Stimulated activated CD8-positive, alpha-beta memory T cell treated with anti-CD3 and anti-CD28 coated beads, Interleukin-4, amount 100 ng/mL, for 24 hours (primary cell): Measurements from ENCODE around the gene FAM161B.
"Not testable (repeated sequence)": the region's sequence is repeated elsewhere in the genome, so short reads cannot be mapped to it uniquely, and the experiment has no call there.

Source experiments
- DNase-seq: peaks from one replicate; pipeline ENCODE4 v3.0.0-alpha.2; 2020; ENCODE audit warnings: low read depth

The FAM161B gene

GRCh38 chr14:73944432-73945158 lies 5.3 kb downstream of the FAM161B start:
- no peak for DNase-seq

DNA sequence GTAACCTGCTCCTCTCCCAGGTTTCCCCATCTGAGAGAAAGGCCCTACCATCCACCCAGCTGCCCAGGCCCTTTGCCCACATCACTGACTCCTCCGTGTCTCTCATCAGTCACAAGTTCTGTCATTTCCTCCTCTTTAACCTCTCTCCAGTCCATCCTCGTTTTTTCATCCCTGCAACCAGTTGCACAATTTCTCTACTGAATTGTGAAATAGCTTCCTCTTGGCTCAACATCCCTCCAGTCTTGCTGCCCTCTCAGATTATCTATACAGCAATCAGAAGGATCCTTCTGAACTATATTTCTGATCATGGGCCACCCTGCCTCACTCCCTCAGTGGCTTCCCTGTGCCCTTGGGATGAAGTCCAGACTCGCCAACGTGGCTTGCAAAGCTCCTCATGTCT lies 6.8 kb downstream of the FAM161B start:
- DNase-seq, result no peak

- no peak for DNase-seq
Observed at GRCh38 chr14:73942180-73942579, 7.7 kb downstream of the FAM161B start.

DNA sequence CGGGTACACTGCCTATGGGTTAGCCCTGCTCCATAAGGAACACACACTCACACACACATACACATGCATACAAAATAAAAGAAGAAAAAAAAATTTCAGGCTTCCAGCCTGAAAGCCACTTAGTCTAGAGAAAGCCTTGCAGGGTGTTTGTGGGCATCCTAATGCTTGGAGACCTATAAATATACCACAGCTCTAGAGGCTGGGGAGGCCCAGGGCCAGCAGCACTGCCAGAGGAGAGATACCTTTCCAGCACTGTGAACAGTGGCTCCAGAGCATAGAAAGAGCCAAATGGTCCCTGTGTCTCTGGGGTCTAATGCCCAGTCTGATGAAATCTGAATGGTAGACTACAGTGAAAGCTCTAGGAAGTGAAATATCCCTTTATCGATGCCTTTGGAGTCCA lies 12.9 kb downstream of the FAM161B start:
- no peak for DNase-seq

DNA sequence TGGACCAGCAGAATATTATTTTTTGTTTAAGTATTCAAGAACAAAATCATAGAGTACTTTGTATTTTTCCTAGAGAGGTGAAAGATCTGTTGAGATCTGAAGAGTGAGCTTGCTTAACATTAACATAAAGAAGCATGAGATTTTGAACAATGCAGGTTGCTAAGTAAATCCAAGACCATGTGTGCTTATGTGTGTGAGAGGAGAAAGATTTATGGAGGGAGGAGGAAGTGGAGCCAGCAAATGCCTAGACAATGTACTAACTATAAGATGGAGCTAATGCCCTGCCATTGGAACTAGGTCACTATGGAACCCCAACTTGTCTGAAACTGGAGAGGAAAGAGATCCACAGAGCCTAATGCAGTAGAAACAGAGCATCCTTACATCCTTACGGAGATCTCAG lies 13.3 kb downstream of the FAM161B start:
- no peak for DNase-seq

- no peak for DNase-seq
Observed at GRCh38 chr14:73935666-73936065, 14.2 kb downstream of the FAM161B start.

- DNase-seq, result no peak
Observed at GRCh38 chr14:73924337-73924736, 25.6 kb downstream of the FAM161B start.

GRCh38 chr14:73919457-73919856 lies 30.4 kb downstream of the FAM161B start:
- not testable (repeated sequence) for DNase-seq

- no peak for DNase-seq
Observed at GRCh38 chr14:73916324-73916723, 33.6 kb downstream of the FAM161B start.

- DNase-seq, result no peak
Observed at GRCh38 chr14:73913256-73913655, 36.6 kb downstream of the FAM161B start.

GRCh38 chr14:73909681-73910080 lies 40.2 kb downstream of the FAM161B start:
- DNase-seq, result no peak

DNA sequence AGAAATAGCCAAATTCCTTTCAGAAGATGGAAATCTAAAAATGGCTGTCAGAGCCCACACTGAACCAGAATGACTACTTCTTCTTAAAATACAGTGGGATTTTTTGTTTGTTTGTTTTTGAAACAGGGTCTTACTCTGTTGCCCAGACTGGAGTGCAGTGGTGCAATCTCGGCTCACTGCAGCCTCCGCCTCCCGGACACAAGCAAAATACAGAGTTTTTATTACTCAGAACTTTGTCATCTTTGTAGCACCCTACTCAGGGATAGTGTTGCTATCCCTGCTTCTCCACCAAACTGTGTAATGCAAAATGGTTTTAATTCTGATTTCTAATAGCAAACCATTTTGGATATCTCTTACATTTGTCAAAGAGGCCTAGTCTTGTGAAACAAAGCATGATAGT lies 46.9 kb downstream of the FAM161B start:
- no peak for DNase-seq

- no peak for DNase-seq
Observed at GRCh38 chr14:73896521-73896920, 53.4 kb downstream of the FAM161B start.

DNA sequence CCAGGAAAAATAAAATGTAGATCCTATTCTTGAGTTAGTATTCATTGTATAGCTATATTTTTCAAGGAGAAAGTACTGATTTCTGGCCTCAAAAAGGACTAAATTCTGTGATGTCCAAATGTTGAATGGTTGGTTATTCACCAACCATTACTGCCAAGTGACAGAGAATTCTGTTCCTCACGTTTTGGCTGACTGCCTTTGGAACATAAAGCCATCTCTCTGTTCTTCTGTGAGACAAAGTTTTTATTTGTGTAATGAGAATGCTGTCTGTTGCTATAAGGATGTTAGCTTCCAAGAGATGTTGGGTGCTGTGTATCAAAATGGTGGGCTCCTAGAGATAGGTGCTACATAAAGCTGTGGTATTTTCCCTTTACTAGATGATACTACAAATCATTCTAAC lies 54.0 kb downstream of the FAM161B start:
- no peak for DNase-seq

GRCh38 chr14:73894180-73894687 lies 55.7 kb downstream of the FAM161B start:
- DNase-seq, result not testable (repeated sequence)

- no peak for DNase-seq
Observed at GRCh38 chr14:73889376-73889775, 60.5 kb downstream of the FAM161B start.

GRCh38 chr14:73888971-73889370 lies 60.9 kb downstream of the FAM161B start:
- DNase-seq, result no peak

GRCh38 chr14:73888460-73888725 lies 61.5 kb downstream of the FAM161B start:
- no peak for DNase-seq

DNA sequence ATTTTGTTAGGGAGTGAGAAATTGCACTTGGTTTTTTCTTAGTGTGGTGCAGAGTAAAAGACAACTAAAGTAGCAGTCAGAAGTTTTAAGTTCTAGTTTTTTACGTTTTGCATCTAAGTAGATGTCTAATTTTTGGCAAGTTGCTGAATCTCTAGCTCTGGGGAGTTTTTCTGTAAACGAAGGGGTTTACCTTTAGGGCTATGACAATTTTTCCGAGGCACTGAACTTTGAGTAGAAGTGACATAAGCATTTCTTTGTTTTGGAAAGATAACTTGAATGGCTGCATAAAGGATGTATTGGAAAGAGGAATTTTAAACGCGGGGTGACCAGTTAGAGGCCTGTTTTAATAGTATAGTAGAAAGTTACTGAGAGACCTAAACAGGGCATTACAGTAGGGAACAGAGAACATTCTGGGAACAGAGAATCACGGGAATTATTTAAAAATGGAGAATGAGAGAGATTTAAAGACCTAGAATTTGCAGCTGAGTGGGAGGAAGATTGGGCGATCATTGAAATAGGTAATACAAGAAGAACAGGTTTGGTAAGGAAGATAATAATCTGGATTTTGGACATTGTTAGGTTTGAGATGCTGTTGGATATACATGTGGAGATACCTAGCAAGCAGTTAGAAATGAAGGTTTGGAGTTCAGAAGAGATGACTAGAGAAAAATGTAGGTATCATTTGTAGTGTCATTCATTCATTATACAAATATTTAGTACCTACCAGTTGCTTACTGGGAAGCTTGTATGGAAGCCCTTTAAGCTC lies 62.0 kb downstream of the FAM161B start:
- no peak for DNase-seq

DNA sequence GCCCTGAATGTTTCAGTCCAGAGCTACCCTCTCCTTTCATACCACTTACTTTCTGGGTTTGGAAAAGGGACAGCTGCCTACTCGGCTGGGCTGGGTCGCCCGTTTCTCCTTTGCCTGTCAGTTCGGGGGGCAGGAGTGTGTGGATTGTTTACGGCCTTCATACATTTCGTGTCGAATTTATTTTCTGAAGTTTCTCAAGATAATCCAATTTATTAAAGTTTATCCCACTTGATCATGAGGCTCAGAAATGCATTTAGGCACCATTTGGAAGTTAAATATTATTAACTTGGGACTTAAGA lies 62.6 kb downstream of the FAM161B start:
- DNase-seq, result no peak

GRCh38 chr14:73886449-73887317 lies 63.2 kb downstream of the FAM161B start, which contains the start of gene ZNF410:
TSS of gene ZNF410 (plus strand) at chr14:73886859. CDS start at chr14:73892176, 5,317 bp downstream.
- DNase-seq, result peak; percentile 91

DNA sequence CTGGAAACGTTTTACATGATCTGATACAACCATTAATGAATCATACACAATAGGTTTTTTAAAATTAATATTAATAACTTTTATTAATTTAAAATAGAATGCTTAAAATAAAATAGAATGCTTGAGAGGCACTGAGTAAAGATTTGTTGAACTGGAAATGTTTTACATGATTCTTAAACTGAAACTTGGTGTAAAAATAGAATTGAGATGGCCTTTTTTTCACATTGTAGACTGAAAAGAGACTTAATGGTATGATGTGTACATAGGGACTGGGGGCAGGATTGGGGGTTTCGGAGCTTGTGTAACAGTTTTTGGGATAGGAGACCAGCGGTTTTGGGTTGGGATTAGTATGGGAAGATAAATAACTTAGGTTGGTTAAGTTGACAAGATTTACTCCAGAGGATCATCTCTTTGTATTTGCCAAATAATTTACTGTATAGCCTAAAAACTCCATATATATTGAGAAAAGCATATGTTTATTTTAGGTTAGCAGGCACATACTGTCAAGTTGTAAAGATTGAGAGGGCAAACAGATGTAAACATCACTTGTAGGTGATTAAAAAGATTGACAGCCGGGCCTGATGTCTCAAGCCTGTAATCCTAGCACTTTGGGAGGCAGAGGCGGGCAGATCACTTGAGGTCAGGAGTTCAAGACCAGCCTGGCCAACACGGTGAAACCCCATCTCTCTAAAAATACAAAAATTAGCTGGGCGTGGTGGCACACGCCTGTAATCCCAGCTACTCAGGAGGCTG lies 65.3 kb downstream of the FAM161B start:
- DNase-seq, result no peak
